Activated CD8-positive, alpha-beta memory T cell treated with anti-CD3 and anti-CD28 coated beads, Interleukin-2, amount 50 U/mL, for 24 hours (primary cell): ENCODE measurements around the gene DOCK1.
"Not testable (repeated sequence)": the region's sequence is repeated elsewhere in the genome, so short reads cannot be mapped to it uniquely, and the experiment has no call there.

Source experiments
- DNase-seq: peaks from one replicate; pipeline ENCODE4 v3.0.0-alpha.2; 2020; ENCODE audit errors: extremely low read depth

The DOCK1 gene

GRCh38 chr10:127276794-127277462 lies 371.7 kb downstream of the DOCK1 start:
- no peak for DNase-seq

- DNase-seq = no peak
Observed at GRCh38 chr10:127278001-127278400, 372.8 kb downstream of the DOCK1 start.

GRCh38 chr10:127279334-127279774 lies 374.1 kb downstream of the DOCK1 start:
- no peak for DNase-seq

DNA sequence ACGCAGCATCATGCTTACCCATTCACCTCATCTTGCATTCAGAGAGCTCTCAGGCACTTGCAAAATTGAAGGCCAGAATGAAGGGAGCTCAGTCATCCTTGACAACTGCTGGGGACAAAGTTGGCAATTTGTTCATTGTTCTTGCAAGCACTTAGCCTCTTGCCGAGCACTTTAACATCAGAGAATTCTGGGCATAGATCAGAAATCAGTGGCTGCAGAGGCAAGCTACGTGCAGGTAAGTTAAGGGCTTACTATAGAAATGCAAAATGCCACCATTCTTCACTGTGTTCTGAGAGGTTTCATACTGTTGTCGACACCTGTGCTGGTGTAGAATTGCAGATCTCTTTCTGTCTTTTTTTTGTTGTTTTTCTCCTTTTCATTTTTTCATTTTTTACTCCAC lies 375.2 kb downstream of the DOCK1 start:
- no peak for DNase-seq

DNA sequence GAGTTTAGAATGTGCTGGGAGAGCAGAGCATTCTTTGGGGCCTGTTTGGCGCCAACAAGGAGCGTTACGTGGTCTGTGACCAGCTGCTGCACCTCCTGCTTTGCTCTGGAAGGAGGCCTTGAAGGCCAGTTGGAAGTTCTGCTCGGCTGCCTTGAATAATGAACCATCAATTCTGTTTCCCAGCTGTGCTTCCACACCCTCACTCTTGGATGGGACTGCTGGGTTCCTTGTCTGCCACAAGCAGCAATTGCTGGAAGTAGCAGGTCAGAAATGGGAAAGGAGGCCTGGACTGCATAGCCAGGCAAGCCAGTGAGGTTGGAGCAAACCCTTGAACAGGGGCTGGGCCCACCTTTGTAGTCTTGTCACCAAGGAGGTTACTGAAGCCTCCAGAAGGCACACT lies 377.8 kb downstream of the DOCK1 start:
- no peak for DNase-seq

GRCh38 chr10:127283576-127283975 lies 378.3 kb downstream of the DOCK1 start:
- no peak for DNase-seq

GRCh38 chr10:127290850-127291249 lies 385.6 kb downstream of the DOCK1 start:
- no peak for DNase-seq

- DNase-seq = no peak
Observed at GRCh38 chr10:127291329-127291728, 386.1 kb downstream of the DOCK1 start.

- DNase-seq = no peak
Observed at GRCh38 chr10:127292888-127293287, 387.7 kb downstream of the DOCK1 start.

DNA sequence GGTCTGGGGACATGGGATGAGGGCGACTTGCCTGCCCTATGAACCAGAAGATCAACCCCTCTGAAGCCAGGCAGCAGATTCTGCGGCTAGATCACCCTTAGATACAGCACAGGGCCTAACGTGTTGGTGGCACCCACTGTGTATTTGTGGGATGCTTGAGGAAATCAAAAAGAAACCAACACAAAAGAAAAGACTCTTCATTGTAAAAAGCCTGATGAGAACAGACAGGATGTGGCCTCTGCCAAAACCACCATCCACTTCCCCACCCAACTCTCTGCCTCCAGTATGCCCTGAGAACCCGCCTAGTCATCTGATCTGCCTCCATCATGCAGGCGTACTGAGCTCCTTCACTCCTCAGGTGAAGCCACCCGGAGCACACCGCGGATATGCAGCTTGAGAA lies 388.4 kb downstream of the DOCK1 start:
- DNase-seq = peak; percentile 9

- DNase-seq = no peak
Observed at GRCh38 chr10:127296696-127297095, 391.5 kb downstream of the DOCK1 start.

DNA sequence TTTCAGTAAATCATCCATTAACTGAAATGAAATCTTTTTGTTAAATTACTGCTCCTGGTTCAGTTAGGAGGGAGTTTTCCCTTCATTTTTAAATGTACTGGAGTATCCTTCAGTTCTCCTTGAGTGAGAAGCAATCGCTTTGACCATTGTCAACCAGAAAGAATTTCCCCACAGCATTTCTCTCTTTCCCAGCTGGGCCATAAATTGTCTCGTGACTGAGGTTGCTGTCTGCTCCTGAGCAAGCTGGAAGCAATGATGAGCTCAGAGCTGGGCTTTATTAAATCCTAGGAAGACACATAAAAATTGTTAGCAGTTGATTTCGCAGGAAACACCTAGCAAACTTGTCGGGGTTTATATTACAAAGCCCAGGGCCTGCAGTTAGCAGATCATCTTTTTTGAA lies 393.2 kb downstream of the DOCK1 start:
- no peak for DNase-seq

GRCh38 chr10:127299192-127299591 lies 394.0 kb downstream of the DOCK1 start:
- DNase-seq = not testable (repeated sequence)

DNA sequence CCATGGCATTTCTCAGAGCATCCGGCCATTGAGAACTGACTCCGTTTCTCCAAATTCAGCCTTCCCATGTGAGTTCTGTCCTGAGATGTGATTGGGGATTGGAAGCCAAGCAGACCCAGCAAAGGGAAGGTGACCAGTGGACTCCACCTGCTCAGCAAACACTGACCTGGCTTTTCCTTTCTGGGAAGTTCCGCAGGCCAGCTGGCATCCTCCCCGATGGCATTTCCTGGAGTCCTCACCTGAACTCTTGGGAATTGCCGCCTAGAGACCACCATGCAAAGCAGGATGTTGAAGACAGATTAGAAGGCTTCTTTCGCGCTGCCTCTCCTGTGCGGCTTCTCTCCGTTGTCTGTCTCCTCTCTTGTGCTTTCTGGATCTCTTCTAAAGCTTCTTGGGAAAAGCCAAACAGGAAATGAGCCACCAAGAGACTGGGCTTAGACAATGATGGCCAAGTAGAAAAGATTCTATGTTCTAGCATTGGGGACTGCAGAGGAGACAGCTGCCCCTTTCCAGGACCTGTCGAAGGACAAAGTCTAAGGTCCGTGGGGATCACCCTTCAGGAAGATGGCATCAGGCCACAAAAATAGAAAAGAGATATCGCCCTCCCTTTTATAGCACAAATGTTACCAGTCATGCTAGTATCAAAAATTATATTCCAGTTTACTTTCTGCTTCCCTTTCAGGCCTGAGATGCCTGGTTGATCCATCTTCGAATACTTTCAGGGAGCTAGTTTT lies 394.9 kb downstream of the DOCK1 start:
- no peak for DNase-seq

GRCh38 chr10:127300868-127301321 lies 395.7 kb downstream of the DOCK1 start:
- no peak for DNase-seq

DNA sequence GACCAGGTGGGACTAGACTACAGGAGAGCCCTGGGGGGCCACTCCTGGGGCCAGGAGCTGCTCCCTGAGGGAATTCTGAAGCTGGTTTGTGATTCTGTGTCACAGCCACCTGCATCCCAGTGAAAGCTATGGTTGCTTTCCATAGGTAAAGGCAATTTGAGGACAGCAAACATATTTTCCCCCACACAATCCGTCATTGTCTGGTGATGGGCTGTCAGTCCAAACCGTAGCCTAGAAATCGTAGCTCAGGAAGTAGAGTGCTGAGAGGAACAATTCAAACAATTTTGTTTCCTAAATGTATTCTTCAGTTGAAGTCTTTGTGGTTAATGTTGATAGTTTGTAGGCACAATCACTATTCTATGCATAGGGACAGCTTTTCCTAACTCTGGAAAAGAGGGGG lies 397.1 kb downstream of the DOCK1 start:
- DNase-seq = no peak

GRCh38 chr10:127303105-127303504 lies 397.9 kb downstream of the DOCK1 start:
- DNase-seq = no peak

DNA sequence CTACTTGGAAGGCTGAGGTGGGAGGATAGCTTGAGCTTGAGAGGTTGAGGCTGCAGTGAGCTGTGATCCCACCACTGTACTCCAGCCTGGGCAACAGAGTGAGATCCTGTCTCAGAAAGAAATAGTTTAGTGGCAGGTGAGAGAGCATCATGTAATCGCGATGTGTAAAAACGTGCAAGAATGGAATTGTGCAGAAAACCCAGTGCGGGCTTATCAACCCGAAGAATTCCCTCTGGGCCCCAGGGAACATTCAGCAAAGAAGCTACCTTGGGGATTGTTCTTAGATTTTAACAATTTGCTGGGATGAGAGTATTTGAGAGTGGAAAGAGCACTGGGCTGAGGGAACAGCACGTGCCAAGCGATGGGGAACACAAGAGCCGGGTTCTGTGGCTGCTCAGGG lies 398.5 kb downstream of the DOCK1 start:
- no peak for DNase-seq

DNA sequence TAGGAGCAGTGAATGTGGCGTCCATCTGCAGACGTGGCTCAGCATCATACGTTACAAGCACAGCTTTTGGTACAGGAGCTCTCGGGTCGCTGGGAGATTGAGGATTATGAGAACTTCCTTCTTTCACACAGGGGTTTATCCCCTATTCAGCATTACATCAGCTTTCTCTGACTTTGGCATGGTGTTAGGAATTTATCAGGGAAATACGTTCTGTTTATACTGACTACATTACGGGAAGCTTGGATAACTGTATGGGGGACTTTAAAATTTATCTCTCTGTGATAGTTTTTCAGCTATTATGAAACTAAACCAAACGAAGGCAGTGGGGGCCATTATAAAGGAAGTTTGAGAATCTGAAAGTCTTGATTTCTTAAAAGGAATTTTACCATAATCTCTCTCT lies 401.3 kb downstream of the DOCK1 start:
- DNase-seq = no peak

DNA sequence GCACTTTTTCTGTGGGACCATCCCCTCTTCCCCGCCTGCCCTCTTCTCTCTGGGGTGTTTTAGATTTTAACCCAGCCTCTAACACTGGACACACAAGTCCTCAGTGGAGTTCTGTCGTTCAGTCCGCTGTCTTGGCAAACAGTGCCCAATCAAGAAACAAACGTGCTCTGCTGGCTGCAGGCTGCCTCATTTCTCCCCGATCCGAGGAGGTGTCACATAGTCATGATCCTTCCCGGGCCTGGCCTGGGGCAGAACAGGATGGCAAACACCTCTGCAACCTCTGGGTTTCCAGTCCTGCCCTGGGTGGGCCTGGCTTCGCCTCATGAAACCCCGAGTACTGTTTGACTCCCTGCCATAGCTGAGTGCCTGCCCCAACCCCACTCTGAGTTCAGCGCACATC lies 402.1 kb downstream of the DOCK1 start:
- DNase-seq = no peak

DNA sequence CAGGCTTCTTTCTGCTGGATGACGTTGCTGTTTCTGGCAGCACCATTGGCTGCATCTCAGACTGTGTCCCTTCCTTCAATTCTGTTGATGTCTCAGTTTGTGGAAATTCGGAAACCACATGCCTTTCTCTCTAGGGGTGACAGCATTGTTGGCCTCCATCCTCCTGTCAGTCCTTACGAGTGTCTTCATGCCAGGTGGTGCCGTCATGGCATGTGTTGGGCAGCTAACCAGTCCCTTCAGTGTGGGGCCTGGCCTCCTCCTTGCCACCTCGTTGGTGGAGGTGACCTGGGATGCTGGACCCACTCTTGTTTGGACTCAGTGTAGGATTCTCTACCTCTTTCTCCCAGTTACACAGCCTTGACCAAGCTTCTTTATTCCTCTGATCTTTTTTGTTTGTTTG lies 402.8 kb downstream of the DOCK1 start:
- no peak for DNase-seq

- DNase-seq = not testable (repeated sequence)
Observed at GRCh38 chr10:127309619-127310018, 404.4 kb downstream of the DOCK1 start.

- DNase-seq = no peak
Observed at GRCh38 chr10:127310430-127310829, 405.2 kb downstream of the DOCK1 start.
